Measurements from ENCODE around the gene RAB33A.

- TF ChIP-seq CTCF (conservative IDR thresholded peaks at IDR 0.05) = no peak
- no peak for TF ChIP-seq ZFX (IDR thresholded peaks at IDR 0.05)
These were observed 13.1 kb downstream of the RAB33A start for GRCh38 chrX:130184857-130185256.

All from C4-2B (cell line).